NCI-H128 (cell line): ENCODE measurements around the gene FNDC1.

ENCODE experiments used
- DNase-seq: peaks from one replicate; lab custom pipeline; 2025; ENCODE audit not compliant: unreplicated experiment; lab: John Stamatoyannopoulos, UW

The FNDC1 gene

GRCh38 chr6:159305159-159305558 is 136.0 kb downstream of the FNDC1 start:
- no peak for DNase-seq

GRCh38 chr6:159305804-159306537 is 136.8 kb downstream of the FNDC1 start:
- no peak for DNase-seq

- DNase-seq: no peak
Measured at GRCh38 chr6:159307246-159307790, 138.1 kb downstream of the FNDC1 start.

GRCh38 chr6:159308198-159308597 is 139.0 kb downstream of the FNDC1 start:
- no peak for DNase-seq

- no peak for DNase-seq
Measured at GRCh38 chr6:159309723-159310122, 140.5 kb downstream of the FNDC1 start.

- no peak for DNase-seq
Measured at GRCh38 chr6:159311618-159312017, 142.4 kb downstream of the FNDC1 start.

- no peak for DNase-seq
Measured at GRCh38 chr6:159312206-159312605, 143.0 kb downstream of the FNDC1 start.

GRCh38 chr6:159313018-159313417 is 143.8 kb downstream of the FNDC1 start:
- no peak for DNase-seq

GRCh38 chr6:159315562-159315961 is 146.4 kb downstream of the FNDC1 start:
- DNase-seq: no peak

- no peak for DNase-seq
Measured at GRCh38 chr6:159317430-159317829, 148.2 kb downstream of the FNDC1 start.

GRCh38 chr6:159321267-159321666 is 152.1 kb downstream of the FNDC1 start:
- DNase-seq: no peak
